PC-9 (cell line): ENCODE data around the gene ASCC3.

Experiments used
- CTCF ChIP-seq: fragments of 200-600 bp; sonication (generic); conservative IDR thresholded peaks from 2 replicates; pipeline ENCODE4 v1.6.1; 2017; ENCODE audit warnings: mixed run types, antibody characterized with exemption, mild to moderate bottlenecking, moderate library complexity
- EZH2 ChIP-seq: fragments of 200-600 bp; sonication (generic); IDR thresholded peaks from 2 replicates; pipeline ENCODE4 v1.8.0; 2017; ENCODE audit warnings: antibody characterized with exemption, low read depth

GRCh38 chr6:100462706-100463629 lies 418.2 kb downstream of the ASCC3 start:
- TF ChIP-seq CTCF, result no peak
- TF ChIP-seq EZH2, result no peak
